Upper lobe of left lung (tissue), 4 donors: ENCODE measurements around the gene TEX35.

ENCODE experiments used
- CTCF ChIP-seq, 6 experiments: fragments of 450-650 bp in 4 of 6; fragments of 200-600 bp in 2 of 6; sonication (generic) in 2 of 6; IDR thresholded peaks; one replicate each; pipeline ENCODE4 v1.5.1; 2016 to 2019; ENCODE audit warnings: antibody characterized with exemption in 6 of 6
- EP300 ChIP-seq, 4 donors: sonication (generic); formaldehyde crosslinking; IDR thresholded peaks; one replicate each; pipeline ENCODE4 v1.5.1; 2017; ENCODE audit warnings: antibody characterized with exemption in 4 of 4, control low read depth in 2 of 4
- POLR2A ChIP-seq, 4 donors: fragments of 450-650 bp; IDR thresholded peaks; one replicate each; pipeline ENCODE4 v1.5.1; 2016 to 2017; ENCODE audit warnings: antibody characterized with exemption in 4 of 4, mild to moderate bottlenecking in 2 of 4
- POLR2AphosphoS5 ChIP-seq, 2 donors: sonication (generic); formaldehyde crosslinking; IDR thresholded peaks; one replicate each; pipeline ENCODE4 v1.5.1; 2017; ENCODE audit warnings: antibody characterized with exemption in 2 of 2

- TF ChIP-seq CTCF (IDR thresholded peaks at IDR 0.05) (no peak), POLR2AphosphoS5 (IDR thresholded peaks at IDR 0.05) (no peak), EP300 (IDR thresholded peaks at IDR 0.05) (no peak), POLR2A (IDR thresholded peaks at IDR 0.05) (no peak)
These were observed 13.8 kb upstream of the TEX35 start for GRCh38 chr1:178498896-178499675.
